Inferior parietal cortex (tissue), 1 donor: Measurements from ENCODE around the gene NSD1.

Source experiments
- DNase-seq: peaks from one replicate; pipeline ENCODE4 v3.0.0-alpha.2; 2016; ENCODE audit errors: extremely low spot score

The NSD1 gene

DNA sequence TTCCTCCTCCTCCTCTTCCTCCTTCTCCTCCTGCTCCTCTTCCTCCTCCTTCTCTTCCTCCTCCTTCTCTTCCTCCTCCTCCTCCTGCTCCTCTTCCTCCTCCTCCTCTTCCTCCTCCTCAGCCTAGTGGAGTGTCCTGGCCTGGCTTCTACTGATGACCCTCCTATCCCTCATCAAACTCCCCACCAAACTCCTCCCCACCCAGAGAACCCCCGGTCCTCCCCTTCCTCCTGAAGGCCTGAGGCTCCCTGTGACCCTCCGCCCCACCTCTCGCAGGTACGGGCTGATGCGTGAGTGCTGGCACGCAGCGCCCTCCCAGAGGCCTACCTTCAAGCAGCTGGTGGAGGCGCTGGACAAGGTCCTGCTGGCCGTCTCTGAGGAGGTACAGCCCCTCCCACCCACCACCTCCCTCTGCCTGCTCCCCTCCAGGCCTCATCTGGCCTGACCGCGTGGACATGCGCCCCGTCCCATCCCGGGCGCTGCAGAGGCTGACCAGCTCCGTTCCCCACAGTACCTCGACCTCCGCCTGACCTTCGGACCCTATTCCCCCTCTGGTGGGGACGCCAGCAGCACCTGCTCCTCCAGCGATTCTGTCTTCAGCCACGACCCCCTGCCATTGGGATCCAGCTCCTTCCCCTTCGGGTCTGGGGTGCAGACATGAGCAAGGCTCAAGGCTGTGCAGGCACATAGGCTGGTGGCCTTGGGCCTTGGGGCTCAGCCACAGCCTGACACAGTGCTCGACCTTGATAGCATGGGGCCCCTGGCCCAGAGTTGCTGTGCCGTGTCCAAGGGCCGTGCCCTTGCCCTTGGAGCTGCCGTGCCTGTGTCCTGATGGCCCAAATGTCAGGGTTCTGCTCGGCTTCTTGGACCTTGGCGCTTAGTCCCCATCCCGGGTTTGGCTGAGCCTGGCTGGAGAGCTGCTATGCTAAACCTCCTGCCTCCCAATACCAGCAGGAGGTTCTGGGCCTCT, 36.3 kb upstream of the NSD1 start:
- no peak for DNase-seq

DNA sequence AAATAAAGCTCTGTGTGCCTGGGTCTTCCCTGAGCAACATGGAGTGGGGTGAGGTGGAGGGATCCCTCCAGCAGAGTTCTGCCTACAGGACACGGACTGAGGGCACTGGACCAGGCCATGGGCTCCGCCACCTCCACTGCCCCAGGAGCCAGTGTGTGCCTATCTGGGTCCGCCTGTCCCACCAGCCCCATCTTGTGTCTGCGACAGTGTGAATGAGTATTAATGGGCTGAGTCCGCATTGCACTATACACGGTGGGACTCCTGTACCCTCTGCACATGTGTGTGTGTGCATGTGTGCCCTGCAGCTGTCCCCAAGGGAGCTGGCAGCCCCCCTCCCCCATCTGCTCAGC, 35.5 kb upstream of the NSD1 start:
- no peak for DNase-seq

DNA sequence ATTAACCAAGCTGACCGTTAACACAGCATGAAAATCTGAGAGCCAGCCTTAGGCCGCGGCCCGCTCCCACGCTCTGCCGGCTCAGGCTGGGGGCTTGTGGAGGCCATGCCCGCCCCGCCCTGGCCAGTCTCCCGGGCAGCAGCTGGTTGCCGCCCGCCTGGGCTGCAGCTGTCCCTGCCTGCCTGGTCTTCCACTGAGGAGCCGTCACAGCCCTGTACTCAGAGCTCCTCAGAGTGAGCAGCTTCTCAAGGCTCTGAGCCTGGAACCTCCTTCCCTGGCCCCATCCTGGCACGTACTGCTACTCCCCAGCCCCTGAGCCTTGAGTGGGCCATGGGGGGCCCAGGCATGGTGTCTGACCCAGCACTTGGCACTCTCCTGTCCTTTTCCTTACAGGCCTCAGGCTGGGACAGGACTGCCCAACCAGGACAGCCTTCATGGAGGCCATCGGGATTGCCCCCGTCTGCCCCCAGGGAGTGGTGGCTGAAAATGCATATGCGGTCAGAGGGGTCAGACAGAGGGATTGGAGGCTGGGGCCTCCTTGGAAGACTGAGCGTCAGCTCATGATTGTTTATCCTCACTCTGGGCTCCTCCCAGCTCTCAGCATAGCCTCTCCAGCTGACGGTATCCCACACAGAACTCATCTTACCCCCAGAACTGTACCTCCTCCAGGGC, 35.0 kb upstream of the NSD1 start:
- no peak for DNase-seq

DNA sequence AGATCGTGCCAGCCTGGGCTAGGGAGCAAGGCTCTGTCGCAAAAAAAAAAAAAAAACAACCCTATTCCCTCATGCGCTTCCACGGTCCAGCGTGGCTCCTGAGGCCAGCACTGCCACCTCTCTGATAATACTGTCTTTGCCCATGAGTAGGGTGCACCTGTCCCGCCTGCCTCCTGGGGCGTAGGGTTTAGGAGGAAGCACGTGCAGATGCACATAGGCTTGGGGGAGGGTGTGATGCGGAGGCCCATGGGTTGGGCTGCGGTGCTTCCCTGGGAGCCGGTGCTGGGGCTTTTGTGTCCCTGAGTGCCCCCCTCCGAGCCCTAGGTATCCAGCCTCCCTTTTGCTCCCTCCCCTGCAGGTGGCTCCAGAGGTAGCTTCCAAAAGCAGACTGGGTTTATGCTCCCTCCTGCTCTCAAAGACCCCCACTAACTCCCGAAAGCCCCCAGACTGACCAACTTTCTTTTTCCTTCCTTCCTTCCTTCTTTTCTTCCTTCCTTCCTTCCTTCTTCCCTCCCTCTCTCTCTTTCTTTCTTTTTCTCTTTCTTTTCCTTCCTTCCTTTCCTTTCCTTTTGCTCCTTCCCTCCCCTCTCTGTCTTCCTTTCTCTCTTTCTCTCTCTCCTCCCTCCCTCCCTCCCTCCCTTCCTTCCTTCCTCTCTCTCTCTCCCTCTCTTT, 34.0 kb upstream of the NSD1 start:
- no peak for DNase-seq

DNA sequence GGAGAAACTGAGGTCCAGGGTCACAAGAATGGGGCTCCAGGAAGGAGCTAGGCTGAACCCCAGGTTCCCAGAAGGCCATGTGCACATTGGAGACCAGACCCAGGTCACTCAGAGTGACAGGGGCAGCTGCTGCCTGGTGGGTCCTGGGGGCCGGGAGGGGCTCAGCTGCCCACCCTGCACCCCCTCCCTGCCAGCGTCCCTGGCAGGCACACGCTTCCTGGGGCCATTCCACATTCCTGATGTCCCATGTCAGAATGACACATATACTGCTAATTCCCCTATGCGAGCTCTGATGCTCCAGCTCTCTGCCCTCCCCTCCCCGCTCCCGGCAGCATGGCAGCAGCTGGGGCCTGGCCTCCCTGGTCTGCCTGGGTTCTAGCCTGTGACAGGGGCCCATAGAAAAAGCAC, 32.9 kb upstream of the NSD1 start:
- no peak for DNase-seq

DNA sequence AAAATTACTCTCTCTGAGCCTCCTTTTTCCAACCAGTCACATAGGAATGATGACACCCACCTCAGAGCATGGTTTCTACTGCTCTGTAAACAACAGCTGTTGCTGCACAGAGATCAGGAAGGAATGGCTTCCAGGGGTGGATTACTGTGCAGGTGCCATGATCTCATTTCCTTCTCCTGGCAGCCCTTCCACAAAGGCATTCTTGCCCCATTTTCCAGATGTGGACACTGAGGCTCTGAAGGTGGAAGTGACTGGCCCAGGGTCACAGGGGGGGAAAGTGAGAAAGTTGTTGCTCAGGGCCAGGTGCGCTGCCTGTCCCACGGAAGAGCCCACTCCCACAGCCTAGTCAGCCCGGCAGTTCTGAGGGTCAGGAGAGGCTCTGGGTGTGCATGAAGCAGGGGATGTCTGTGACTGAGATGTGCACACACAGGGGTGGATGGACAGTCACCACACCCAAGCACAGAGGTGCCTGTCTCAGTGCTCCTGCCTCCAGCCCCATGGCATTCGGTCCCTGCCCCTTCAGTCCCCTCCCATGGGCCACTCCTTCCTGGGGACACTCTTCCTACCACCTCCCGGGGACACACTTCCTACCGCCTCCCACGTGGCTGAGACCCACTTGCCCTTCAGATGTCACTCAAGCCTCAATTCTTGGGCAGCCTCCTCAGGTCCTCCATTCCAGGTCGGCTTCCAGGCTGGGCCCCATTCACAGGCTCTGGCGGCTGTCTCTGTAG, 29.9 kb upstream of the NSD1 start:
- no peak for DNase-seq

DNA sequence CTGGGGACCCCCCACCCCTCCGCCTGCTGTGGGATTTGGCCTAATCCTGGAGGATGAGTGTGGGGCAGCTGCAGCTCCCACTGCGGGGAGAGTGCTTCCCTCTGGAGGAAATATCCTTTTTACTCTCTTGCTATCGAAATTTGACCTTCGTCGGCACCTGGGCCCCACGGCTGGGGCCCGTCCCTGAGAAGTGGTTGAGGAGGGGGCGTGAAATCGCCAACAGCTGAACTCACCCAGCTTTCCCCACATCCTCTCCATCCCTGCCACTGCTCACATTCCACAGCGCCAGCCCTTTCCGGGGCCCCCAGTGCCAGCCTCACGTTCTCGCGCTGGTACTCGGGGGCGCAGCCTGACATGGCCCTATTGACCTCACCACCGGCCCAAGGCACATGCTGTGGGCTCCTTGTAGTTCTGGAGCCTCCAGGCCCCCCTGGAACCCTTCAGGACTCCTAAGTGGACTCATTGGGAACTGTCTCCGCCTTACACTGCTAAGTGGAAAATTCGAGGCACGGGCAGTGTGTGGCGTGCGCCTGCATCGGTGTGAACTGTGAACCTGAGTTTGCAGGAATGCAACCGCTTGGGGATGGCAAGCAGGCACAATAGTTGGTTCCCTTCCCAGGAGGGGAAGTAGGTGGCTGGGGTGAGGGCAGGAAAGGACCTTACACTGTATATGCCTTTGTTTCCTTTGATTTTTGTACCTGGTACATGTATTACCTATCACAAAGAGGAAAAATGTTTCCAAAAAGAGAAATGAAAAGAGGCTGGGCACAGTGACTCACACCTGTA, 27.7 kb upstream of the NSD1 start:
- DNase-seq: no peak

DNA sequence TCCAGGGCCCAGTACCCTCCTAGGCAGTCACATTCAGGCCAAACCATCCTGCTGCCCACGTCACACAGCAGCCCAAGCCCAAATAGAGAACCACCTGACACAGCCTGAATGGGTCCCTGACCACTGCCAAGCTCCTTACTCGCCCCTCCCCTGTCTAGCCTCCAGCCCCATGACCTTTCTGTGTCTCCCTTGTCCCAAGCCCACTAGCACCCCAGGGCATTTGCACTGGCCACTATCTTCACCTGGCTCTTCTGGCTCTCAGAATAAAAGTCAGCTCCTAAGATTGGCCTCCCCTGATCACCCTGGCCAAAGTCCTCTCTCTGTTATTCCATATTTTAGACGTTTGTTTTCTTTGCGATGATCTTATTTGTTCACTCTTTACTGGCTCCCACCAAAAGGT, 26.4 kb upstream of the NSD1 start:
- no peak for DNase-seq

DNA sequence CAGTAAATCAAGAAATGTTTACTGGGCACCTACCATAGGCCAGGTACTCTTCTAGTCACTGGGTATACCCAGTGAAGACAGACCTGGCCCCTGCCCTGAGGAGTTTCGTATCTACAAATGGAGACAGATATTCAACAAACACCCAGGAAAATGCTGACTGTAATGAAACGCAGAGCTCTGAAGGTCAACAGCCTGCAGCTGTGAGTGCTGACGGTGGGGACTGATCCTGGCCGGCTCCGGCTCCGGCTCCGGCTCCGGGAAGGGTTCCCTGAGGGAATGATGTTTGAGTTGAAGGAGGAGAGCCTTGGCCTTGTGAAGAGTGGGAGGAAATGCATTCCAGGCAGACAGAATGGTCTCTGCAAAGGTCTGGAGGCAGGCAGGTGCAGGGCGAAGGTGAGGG, 23.8 kb upstream of the NSD1 start:
- no peak for DNase-seq

DNA sequence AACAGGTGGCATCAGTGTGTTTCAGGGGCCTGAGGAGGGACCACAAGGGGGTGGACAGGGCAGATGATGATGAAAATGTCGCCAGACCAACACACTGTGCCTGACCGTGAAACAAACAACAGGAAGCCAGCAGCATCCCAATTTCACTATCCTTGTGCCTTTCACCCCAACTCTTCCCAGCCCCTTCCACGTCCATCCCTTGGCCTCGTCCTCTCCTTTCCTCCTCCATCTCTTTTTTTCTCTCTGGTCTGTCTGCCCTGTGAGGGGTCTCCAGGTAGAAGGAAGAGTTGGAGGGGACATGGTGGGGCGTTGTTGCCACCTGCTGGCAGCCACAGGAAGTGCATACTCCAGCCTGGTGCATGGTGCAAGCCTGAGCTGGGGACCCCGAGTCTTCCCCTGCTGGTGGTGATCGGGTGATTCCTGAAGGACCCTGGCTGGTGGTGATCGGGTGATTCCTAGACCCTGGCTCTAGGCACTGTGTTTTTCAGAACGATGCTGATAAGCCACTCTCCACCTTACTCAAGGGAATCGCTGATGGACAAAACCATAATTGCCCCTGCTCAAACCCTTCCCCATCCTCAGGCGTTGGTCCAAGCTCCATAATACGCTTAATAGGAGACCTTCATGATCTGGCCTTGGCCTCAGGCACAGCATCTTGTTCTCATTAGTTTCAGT, 21.7 kb upstream of the NSD1 start:
- DNase-seq: peak; percentile 67

DNA sequence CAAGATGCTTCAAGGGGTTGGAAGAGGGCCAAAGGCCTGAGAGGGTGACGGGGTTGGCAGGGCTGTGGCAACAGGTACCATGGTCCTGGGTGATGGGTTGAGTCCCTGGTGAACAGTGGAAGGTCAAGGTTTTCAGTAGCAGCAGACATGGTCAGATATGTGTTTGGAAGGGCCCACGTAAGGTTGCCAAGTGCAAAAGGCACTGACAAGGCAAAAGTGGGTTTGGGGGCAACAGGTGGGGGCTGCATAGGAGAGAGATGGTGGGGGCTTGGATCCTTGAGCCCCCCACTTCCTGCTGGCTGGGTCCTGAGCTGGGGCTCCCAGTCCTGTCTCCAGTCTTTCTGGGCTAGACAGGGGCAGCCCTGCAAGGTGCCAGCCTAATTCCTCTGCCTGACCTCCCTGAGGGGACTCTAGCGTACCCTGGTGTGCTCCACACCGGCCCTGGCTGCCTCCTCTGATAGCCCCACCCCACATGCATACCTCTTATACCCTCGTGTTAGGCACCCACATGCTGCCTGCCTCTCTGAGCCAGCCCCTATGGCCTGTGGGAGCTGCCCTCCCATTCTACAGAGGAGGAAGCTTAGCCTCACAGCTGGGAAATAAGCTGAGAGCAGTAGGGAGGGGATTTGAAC, 20.9 kb upstream of the NSD1 start:
- no peak for DNase-seq

DNA sequence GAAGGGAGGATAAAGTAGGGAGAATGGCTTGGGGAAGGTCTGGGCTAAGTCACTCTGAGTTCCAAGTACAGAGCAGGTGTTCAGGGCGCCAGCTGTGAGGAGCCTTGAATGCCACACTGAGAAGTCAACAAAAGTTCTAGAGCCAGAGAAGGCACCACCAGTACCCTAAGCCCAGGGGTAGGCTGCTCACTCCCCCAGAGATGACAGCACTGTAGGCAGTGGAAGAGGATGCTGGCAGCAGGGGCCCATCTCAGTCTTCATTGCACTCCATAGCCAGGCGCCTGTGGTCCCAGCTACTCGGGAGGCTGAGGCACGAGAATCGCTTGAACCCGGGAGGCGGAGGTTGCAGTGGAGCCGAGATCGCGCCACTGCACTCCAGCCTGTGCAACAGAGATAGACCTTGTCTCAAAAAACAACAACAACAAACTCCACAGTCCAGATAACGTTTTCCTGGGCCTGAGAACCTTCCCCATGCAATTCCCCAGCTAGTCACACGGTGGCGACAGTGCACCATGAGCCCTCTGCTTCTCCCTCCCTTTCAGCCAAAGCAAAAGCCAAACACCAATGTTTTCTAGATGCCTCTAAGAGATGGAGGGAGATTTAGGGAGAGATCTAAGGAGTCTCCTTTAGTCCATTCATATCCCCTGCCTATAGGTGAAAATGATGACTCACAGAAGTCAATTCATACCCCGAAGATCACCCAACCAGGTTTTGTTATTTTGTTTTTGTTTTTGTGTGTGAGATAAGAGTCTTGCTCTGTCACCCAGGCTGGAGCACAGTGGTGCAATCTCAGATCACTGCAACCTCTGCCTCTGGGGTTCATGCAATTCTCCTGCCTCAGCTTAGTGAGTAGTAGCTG, 19.8 kb upstream of the NSD1 start:
- DNase-seq: peak; percentile 88

DNA sequence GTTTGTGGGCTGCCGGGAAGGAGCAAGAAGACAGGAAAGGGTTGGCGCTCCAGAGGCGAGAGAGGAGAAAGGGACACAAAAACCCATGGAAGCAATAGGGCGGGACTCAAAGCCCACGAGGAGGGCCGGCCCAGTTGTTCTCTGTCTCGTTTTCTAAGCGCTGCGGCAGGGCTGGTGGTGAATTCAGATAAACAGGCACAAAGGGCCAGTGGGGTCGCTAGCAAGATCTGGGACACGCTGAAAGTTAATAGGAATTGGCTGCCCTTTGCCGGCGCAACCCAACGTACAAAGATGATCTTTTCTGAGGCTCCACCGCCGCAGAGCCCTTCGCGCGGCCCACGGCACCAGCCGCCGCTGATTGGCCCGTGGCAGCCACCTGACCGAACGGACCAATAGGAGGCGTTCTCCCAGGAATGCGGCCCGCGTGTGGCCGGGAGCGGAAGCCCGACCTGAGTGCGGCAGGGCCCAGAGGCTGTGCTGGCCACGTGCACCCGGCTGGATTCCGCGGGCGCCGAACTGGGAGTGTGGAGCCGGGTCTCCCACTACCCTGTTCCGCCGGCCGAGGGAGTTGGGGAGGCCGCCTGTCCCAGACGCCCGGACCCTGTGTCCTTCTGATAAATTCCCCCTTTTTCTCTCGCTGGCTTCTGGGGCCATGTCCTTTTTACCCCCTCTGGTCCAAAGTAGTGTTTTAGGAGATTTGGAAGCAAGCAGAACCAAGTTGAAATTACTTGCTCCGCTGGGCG, 16.8 kb upstream of the NSD1 start:
- DNase-seq: peak; percentile 88

DNA sequence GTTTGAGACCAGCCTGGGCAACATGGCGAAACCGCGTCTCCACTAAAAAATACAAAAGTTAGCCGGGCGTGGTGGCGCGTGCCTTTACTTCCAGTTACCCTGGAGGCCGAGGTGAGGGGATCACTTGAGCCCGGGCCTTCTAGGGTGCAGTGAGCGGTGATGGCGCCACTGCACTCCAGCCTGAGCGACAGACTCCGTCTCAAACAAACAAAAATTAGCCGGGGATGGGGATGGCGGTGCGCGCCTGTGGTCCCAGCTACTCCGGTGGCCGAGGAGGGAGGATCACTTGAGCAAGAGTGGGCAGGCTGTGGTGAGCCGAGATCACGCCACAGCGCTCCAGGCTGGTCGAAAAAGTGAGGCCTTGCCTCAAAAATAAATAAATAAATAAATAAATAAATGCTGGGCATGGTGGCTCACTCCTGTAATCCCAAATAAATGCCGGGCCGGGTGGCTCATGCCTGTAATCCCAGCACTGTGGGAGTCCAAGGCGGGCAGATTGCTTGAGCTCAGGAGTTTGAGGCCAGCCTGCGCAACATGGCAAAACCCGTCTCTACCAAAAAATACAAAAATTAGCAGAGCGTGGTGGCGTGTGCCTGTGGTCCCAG, 16.0 kb upstream of the NSD1 start:
- no peak for DNase-seq

DNA sequence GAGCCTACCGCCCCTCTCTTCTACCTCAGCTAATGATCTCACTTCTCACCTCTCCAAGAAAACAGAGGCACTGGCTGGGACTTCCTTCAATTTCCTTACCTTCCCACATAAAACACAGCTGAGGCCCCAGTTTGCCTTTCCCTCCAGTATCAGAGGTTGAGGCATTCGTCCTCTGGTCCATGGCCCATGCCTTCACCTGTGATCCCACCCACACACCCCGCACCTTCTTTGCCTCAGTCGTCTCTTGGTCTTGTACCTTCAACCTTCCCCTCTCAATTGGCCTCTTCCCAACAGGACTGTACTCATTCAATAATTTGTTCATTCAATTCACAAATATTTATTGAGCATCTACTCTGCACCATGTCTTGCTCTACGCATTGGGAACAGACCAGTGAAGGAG, 11.0 kb upstream of the NSD1 start:
- DNase-seq: no peak

DNA sequence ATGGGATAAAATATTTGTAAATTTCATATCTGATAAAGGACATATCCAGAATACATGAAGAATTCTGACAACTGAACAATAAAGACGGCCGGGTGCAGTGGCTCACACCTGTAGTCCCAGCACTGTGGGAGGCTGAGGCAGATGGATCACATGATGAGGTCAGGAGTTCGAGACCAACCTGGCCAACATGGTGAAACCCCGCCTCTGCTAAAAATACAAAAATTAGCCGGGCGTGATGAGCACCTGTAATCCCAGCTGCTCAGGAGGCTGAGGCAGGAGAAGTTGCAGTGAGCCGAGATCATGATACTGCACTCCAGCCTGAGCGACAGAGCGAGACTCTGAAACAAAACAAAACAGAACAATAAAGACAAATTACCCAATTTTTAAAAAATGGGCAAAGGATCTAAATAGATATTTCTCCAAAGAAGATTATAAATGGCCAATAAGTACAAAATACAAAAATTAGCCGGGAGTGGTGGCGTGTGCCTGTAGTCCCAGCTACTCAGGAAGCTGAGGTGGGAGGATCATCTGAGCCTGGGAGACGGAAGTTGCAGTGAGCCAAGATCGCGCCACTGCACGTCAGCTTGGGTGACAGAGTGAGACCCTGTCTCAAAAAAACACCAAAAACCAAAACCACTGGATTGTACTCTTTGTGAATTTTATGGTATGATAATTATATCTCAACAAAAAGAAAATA, 9.6 kb upstream of the NSD1 start:
- no peak for DNase-seq

DNA sequence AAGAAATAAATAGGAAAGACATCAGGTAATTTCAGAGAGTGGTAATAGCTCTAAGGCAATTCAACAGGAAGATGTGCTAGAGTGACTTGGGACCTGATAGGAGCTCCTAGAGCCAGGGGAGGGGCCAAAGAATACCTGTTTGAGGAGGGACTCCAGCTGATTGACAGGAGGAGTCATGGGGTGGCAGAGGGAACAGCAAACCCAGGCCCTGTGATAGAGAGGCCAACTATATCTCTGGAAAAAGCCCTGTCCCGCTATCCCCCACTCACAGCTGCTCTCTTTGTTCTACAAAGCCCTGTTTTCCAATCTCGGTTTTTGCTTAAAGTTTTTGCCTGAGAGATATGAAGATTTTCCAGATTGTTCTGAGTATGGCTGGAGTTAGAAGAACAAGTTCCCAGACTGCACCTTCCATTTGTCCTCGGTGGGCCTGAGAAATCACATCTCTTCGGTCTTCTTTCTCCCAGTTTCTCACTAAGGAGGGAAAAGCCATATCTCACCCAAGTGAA, 9.0 kb upstream of the NSD1 start:
- DNase-seq: no peak
